Measurements from ENCODE around the gene EPHX1.
A peak's percentile ranks its signal among the peaks of the same experiment; 100 is the strongest.

EPHX1 gene

DNA sequence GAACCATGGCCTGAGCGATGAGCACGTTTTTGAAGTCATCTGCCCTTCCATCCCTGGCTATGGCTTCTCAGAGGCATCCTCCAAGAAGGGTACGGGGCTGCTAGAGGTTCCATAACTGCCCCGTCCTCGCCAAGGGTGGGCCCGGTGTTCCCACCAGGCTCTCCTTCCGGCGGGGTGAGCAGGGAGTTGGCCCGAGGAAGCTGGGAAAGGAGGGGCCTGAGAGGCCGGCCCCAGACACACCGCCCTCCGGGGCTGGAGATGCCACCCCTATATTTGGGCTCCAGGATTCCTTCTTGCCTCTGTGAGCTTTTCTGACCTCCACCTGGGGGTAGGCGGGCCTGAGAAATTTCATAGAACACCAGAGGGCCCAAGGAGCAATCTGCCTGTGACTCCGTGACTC, 28.9 kb downstream of the EPHX1 start:
- TF ChIP-seq POLR2A (IDR thresholded peaks at IDR 0.05; ENCODE audit: low read length) (no peak), GATA1 (IDR thresholded peaks at IDR 0.05; ENCODE audit: low read depth, low read length) (no peak)
- DNase-seq, result no peak

DNA sequence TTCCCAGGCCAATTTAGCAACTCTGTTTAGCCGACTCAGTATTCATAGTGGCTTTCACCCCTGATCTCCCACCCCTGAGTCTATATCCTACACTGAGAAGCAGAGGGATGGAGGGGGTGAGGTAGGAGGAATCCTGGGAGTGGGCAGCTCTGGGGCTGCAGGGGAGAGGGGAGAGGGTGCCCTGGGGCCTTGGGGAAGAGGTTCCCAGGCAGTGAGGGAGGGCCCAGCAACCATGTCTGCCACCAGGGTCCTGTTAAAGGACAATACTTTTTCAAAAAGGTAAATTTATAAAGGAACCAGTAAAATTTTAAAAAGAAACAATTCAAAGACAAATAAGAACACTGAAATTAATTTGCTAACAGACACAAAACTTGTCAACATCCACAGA, 30.3 kb downstream of the EPHX1 start:
- TF ChIP-seq POLR2A (IDR thresholded peaks at IDR 0.05; ENCODE audit: low read length) (no peak), GATA1 (IDR thresholded peaks at IDR 0.05; ENCODE audit: low read depth, low read length) (no peak)
- DNase-seq, result no peak

DNA sequence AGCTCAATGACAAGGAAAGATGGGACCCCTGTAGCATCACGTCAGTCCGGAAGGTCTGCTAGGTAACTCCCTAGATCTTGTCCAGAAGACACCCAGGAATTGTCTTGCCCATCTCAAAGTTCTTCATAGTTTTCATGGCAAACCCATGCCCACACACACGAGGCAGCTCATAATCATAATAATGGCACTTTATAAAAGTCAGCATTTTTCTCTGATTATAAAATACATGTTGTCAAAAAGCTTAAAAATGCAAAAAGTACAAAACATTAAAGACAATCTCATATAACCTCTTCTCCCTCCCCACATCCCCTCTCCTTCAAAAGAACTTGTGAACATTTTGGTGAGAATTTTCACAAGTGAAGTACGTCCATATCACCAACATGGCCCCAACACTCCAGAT, 30.8 kb downstream of the EPHX1 start:
- no peak for DNase-seq
- no peak for TF ChIP-seq GATA1 (IDR thresholded peaks at IDR 0.05; ENCODE audit: low read depth, low read length)
- TF ChIP-seq POLR2A (IDR thresholded peaks at IDR 0.05; ENCODE audit: low read length), result no peak

DNA sequence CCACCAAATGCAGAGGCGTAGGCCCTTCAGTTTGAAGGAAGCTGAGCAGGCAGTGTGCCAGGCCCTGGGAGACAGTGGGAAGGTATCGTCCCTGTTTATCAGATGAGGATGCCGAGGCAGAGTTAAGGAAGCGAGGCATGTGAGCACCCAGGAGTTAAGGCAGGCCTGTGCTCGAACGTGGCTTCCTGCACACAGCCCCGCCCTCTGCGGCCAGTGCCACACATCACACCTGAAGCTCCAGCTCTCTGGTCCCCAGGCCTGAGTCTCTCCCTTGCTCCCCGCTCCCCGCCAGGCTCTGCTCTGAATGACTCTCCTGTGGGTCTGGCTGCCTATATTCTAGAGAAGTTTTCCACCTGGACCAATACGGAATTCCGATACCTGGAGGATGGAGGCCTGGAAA, 32.1 kb downstream of the EPHX1 start:
- TF ChIP-seq POLR2A (IDR thresholded peaks at IDR 0.05; ENCODE audit: low read length), result no peak
- TF ChIP-seq GATA1 (IDR thresholded peaks at IDR 0.05; ENCODE audit: low read depth, low read length), result no peak
- DNase-seq, result no peak

DNA sequence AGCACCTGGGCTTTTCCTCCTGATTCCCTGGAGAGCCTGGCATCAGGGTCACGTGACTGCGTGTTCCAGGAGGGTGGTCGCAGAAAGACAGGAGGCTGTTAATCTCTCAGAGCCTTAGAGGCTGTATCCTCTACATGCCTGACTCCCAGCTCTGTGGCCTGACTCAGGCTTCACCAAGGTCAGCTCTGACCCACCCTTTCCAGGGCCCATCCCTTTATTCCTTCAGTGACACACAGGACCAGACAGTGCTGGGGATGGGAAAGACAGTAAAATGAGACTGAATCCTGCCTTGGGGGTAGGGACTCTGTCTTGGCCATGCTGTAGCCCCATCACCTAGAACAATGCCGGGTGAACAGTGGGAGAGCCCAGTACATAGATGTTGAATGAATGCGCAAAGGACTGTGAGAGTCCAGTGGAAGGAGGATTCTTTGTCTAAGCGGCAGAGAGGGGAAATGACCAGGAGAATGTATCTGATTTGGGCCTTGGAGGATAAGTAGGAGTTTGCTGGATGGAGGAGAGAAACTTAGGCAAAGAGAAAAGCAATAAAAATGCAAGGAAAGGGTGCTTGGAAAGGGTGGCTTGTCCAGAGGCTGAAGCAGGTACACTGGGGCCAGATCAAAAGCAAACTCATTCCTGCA, 33.0 kb downstream of the EPHX1 start:
- no peak for DNase-seq
- TF ChIP-seq POLR2A (IDR thresholded peaks at IDR 0.05; ENCODE audit: low read length), result peak; percentile 2
- no peak for TF ChIP-seq GATA1 (IDR thresholded peaks at IDR 0.05; ENCODE audit: low read depth, low read length)

DNA sequence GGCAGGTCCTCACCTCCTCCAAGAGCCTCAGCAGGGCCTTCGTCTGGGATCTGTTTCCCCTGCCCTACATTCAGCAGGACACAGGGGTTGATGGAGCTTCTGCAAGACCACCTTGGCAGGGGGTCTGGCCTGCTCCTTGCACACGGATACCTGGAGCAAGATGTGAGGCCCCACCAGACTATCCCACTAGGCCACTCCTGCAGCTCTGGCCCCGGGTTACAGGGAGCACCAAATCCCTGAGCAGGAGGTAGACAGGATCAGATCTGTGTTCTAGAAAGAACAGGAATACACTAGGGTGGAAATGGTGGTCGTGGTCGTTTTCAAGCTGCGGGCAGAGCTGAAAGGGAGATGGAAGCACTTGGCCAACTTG, 33.5 kb downstream of the EPHX1 start:
- no peak for DNase-seq
- TF ChIP-seq GATA1 (IDR thresholded peaks at IDR 0.05; ENCODE audit: low read depth, low read length) (no peak), POLR2A (IDR thresholded peaks at IDR 0.05; ENCODE audit: low read length) (no peak)

DNA sequence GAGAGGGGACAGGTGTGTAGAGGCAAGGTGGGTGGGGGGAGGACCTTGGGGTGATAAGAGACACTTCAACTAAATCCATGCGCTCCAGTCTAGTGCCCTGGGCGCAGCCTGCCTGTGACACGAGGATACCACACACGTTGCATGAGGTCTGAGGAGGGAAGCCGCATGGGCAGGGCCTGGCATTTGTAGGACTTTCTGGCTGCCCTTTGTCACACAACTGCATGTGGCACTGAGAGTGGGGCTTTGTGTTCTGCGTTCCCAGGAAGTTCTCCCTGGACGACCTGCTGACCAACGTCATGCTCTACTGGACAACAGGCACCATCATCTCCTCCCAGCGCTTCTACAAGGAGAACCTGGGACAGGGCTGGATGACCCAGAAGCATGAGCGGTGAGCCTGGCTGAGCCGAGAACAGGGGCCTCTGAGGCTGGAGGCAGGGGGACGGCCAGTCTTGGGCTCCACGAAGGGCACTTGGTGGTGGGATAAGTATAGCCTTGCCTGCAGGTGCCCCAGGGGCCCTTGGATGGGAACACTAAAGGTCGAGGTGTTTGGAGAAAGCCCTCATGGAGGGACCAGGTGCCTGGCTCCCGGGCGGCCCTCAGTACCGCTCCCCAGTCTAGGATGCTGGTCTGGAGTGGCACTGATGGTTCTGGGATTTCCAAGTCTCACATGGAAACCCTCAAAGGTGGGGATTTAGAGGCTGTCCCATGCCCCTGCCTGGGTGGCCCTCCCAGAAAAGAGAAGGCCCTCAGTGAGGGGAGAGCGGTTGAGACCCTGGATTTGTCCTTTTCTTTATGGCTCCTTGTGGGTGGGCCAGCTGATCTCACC, 34.5 kb downstream of the EPHX1 start:
- no peak for DNase-seq
- no peak for TF ChIP-seq POLR2A (IDR thresholded peaks at IDR 0.05; ENCODE audit: low read length)

DNA sequence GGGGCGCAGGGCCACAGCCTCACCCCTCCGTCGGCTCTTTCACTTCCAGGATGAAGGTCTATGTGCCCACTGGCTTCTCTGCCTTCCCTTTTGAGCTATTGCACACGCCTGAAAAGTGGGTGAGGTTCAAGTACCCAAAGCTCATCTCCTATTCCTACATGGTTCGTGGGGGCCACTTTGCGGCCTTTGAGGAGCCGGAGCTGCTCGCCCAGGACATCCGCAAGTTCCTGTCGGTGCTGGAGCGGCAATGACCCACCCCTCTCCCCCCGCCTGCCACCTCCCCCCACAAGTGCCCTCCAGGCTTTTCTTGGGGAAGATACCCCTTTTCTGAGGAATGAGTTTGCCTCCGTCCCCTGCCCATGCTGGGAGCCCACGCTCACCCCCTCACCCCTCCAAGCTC, 35.2 kb downstream of the EPHX1 start:
- no peak for DNase-seq
- TF ChIP-seq POLR2A (IDR thresholded peaks at IDR 0.05; ENCODE audit: low read length), result no peak
- TF ChIP-seq GATA1 (IDR thresholded peaks at IDR 0.05; ENCODE audit: low read depth, low read length), result no peak

DNA sequence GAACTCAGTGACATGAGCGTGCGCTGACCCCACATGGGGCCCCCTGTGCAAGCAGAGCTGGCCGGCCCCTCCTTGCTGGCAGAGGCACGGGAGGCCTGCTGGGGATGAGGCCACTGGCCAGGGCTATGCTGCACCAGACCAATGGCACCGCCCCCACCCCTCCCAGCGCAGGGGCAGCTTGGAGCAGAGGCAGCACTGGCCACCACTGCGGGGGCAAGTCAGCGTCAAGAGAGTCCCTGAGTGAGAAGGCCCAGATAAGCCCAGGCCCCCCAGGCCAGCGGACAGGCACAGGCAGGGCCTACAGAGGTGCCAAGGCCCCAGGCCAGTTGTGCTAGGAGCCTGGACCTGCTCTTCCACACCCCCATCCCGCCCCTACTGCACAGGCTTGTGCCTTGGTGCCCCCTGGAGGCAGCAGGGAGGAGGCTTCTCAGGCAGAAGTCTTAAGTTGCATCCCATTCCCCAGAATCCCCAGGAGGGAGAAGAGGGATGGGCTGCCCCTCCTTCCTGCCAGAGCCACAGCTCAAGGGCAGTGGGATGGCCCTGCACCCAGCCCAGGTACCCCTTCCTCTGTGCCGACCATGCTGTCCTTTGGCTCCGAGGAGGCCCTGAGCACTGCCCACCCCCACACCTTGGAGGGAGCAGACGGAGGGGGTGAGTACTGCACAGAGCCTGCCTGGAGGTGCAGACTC, 35.8 kb downstream of the EPHX1 start:
- TF ChIP-seq POLR2A (IDR thresholded peaks at IDR 0.05; ENCODE audit: low read length) (no peak), GATA1 (IDR thresholded peaks at IDR 0.05; ENCODE audit: low read depth, low read length) (no peak)
- DNase-seq, result peak; percentile 79 to 80

DNA sequence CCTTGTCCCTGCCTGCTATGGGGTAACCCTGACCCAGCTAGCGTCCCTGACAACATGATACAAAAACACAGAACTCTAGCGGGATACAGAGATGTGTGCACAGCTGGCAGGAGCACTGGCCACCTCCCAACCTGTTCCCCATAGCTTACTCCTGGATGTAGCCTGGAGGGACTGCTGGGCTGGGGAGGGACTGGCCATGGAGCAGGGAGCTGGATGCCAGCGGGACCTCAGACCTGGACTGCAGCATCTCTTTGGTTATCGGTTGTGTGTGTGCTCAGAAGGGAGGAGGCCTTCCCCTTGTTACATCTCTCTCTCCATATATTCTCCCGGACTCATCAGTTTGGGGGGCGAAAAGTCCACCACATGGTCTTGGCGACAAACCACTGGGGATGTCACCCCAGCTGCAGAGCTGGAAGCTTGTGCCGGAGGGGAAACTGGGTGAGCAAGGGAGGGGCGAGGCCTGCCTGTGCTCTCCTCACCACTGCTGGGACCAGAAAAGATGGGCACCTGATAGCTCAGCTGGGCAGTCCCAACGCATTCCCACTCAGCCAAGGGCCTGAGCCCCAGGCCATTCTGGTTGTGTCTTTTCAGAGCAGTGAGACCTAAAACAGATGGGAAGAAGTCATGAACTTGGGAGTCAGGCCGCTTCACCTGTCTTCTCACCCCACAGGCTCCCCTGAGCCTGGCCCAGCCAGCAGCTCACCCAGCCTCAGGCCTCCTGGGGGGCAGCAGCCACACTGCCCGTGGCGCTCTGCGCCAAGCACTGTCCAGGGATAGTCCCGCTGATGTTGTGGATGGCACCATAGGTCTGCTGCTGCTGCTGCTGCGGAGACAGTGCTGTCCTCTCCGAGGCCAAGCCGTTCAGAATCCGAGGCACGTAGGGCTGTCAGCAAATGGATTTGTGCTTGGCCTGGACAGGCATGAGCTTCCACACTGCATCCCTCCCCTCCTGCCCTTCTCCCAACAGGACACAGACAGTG, 36.7 kb downstream of the EPHX1 start:
- no peak for TF ChIP-seq POLR2A (IDR thresholded peaks at IDR 0.05; ENCODE audit: low read length)
- TF ChIP-seq GATA1 (IDR thresholded peaks at IDR 0.05; ENCODE audit: low read depth, low read length), result no peak
- DNase-seq, result no peak

DNA sequence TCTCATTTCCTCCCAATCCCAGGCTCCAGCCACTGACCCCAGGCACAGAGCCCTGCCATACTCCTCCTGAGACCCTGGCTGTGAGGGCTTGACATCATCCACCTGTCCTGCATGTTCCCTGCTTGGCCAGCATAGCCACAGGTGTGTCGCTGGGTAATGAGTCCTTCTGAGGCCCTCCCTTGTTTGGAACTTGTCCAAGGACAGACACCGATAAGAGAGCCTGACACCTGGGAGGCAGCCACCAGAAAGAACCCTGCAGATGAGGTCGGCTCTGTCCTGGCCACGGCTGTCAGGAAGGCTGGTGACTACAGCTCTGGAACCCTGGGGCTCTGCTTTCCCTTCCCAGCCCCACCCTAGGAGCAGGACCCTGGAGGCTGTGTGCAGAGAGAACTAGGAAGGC, 37.7 kb downstream of the EPHX1 start:
- DNase-seq, result no peak
- no peak for TF ChIP-seq POLR2A (IDR thresholded peaks at IDR 0.05; ENCODE audit: low read length)

DNA sequence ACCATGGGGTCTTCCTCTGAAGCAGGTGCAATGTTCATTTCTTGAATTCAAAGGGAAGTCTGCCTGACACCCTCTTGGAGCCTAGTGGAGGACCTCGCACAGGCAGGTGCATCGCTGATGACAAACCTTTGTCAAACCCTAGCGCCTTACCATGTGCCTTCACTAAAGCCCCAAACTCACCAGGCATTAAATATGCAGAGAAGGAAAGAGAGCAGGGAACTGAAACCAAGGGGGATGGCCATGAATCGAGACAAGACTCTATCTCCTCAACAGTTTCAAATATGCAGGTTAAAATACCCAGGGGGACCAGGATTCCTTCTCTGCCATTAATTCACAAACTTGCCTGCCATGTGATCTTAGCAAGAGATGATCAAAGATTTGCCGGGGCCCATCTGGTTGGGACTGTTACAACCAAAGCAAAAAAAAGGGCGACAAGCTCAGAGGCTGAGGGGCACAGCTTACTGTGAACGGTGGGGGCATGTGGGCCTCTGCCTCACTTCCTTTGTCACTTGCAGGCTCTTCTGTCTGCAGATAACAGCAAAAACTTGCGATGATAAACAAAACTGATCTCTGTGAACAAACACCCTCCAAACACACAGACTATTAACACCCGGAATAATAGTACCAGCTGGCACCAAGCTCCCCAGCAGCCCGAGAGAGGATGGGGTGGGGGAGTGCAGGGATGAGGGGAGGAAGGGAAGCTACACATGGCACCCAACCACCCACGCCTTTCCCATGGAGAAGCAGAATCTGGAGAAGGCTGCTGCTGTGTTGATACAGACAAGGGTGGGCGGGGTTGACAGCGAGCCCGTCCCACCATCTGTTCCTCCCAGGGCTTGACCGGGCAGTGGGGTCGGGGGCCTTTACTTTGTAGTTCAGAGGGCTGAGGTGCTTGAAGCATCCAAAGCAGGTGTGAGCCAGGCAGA, 38.4 kb downstream of the EPHX1 start:
- no peak for TF ChIP-seq GATA1 (IDR thresholded peaks at IDR 0.05; ENCODE audit: low read depth, low read length)
- TF ChIP-seq POLR2A (IDR thresholded peaks at IDR 0.05; ENCODE audit: low read length), result no peak
- DNase-seq, result peak; percentile 42 to 61

DNA sequence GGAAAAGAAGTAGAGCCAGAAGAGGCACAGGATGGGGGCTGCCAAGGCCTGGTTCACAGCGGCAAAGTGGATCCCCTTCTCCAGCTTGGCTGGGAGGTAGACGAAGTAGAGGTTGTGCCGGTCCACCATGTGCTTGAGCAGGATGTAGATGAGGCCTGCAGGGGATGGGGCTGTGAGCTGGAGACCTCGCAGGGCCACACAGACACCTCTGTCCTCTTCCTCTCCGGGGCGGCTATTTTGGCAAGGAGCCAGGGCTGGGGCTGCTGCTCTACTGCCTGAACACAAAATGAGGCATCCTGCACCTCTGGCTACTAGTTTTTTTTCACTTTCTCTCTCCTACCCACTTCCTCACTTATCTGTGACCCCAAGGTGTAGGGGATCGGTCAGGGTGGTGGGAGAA, 40.0 kb downstream of the EPHX1 start:
- no peak for TF ChIP-seq GATA1 (IDR thresholded peaks at IDR 0.05; ENCODE audit: low read depth, low read length)
- no peak for TF ChIP-seq POLR2A (IDR thresholded peaks at IDR 0.05; ENCODE audit: low read length)
- DNase-seq, result peak; percentile 36 to 53

Data from erythroblast (primary cell).